SK-N-SH treated with all-trans-retinoic acid at 6 μM for 48 hours (cell line): ENCODE measurements around the gene APOA1.

Experiments used
- ATAC-seq: fragments of 200-7000 bp; cut with Tn5 transposase; 3 replicates; pipeline ENCODE4 v1.9.1; 2020; ENCODE audit warnings: mild to moderate bottlenecking, moderate library complexity
- ARNTL ChIP-seq: fragments of 450-650 bp; formaldehyde crosslinking; IDR thresholded peaks from 2 replicates; pipeline ENCODE4 v1.5.0; 2020; ENCODE audit warnings: low read depth, mild to moderate bottlenecking, moderate library complexity, borderline replicate concordance
- BACH2 ChIP-seq: fragments of 250-450 bp; sonication (Bioruptor Pico); IDR thresholded peaks from 2 replicates; pipeline ENCODE4 v1.9.0; 2021; ENCODE audit warnings: mild to moderate bottlenecking, borderline replicate concordance
- CSDC2 ChIP-seq: fragments of 250-450 bp; sonication (Bioruptor Pico); IDR thresholded peaks from 2 replicates; pipeline ENCODE4 v1.5.0; 2020; ENCODE audit warnings: mild to moderate bottlenecking, moderate library complexity
- ESRRG ChIP-seq: fragments of 250-450 bp; sonication (Bioruptor Pico); IDR thresholded peaks from 2 replicates; pipeline ENCODE4 v1.6.1; 2021; ENCODE audit warnings: mild to moderate bottlenecking
- GLIS3 ChIP-seq: fragments of 250-450 bp; sonication (Bioruptor Pico); IDR thresholded peaks from 2 replicates; pipeline ENCODE4 v1.5.0; 2020; ENCODE audit warnings: mild to moderate bottlenecking, moderate library complexity
- OSR1 ChIP-seq: fragments of 250-450 bp; sonication (Bioruptor Pico); IDR thresholded peaks from 2 replicates; pipeline ENCODE4 v1.8.0; 2022; ENCODE audit warnings: moderate library complexity, mild to moderate bottlenecking, inconsistent platforms
- PPARA ChIP-seq: fragments of 250-450 bp; sonication (Bioruptor Pico); IDR thresholded peaks from 2 replicates; pipeline ENCODE4 v1.5.0; 2020; ENCODE audit warnings: mild to moderate bottlenecking, borderline replicate concordance
- RARB ChIP-seq: fragments of 250-450 bp; sonication (Bioruptor Pico); IDR thresholded peaks from 2 replicates; pipeline ENCODE4 v1.8.0; 2021; ENCODE audit warnings: mild to moderate bottlenecking, moderate library complexity
- SNAI2 ChIP-seq: fragments of 250-450 bp; sonication (Bioruptor Pico); IDR thresholded peaks from 2 replicates; pipeline ENCODE4 v1.5.0; 2020; ENCODE audit warnings: mild to moderate bottlenecking, moderate library complexity
- TCF4 ChIP-seq: fragments of 250-450 bp; sonication (Bioruptor Pico); IDR thresholded peaks from 2 replicates; pipeline ENCODE4 v1.8.0; 2021; ENCODE audit warnings: mild to moderate bottlenecking, moderate library complexity, borderline replicate concordance
- ZFP3 ChIP-seq: fragments of 250-450 bp; sonication (Bioruptor Pico); IDR thresholded peaks from 2 replicates; pipeline ENCODE4 v1.5.0; 2020; ENCODE audit warnings: mild to moderate bottlenecking, moderate library complexity
- ZNF565 ChIP-seq: fragments of 450-650 bp; formaldehyde crosslinking; conservative IDR thresholded peaks from 2 replicates; pipeline ENCODE4 v1.5.0; 2020; ENCODE audit warnings: low read depth, mild to moderate bottlenecking, moderate library complexity
- ZNF8 ChIP-seq: fragments of 450-650 bp; formaldehyde crosslinking; IDR thresholded peaks from 2 replicates; pipeline ENCODE4 v1.5.0; 2020; ENCODE audit warnings: mild to moderate bottlenecking, moderate library complexity
- TF ChIP-seq, protein P1 (sequence below): fragments of 250-450 bp; sonication (Bioruptor Pico); IDR thresholded peaks from 2 replicates; pipeline ENCODE4 v1.8.0; 2021; ENCODE audit warnings: low read depth, mild to moderate bottlenecking, moderate library complexity, borderline replicate concordance
- TF ChIP-seq, protein P2 (sequence below): fragments of 250-450 bp; sonication (Bioruptor Pico); IDR thresholded peaks from 2 replicates; pipeline ENCODE4 v1.5.1; 2021; ENCODE audit warnings: mild to moderate bottlenecking, moderate library complexity
- TF ChIP-seq, protein P3 (sequence below): fragments of 250-450 bp; sonication (Bioruptor Pico); IDR thresholded peaks from 2 replicates; pipeline ENCODE4 v1.5.1; 2020; ENCODE audit warnings: low read depth, mild to moderate bottlenecking, moderate library complexity
- TF ChIP-seq, protein P4 (sequence below): fragments of 250-450 bp; sonication (Bioruptor Pico); IDR thresholded peaks from 2 replicates; pipeline ENCODE4 v1.8.0; 2020; ENCODE audit warnings: mild to moderate bottlenecking, moderate library complexity, borderline replicate concordance

APOA1 gene

DNA sequence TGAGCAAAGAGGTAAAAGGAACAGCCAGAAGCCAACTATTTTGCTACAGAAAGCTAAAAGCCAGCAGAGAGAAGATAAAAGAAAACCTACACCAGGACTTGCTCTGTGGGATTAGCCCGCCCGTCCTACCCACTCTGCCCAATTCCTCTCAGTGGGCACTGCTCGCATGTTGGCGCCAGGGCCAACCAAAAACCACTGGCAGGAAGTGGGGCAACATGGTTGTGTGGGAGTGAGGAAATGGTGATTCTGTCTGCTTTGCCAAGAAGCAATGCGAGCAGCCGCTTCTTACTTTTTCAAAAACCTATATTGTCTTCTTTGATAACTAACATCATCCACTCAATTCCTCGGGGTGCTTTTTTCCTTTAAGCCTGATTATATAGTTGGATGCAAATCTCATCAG lies 14.2 kb upstream of the APOA1 start:
- no peak for ATAC-seq
- no peak for TF ChIP-seq GLIS3
- no peak for TF ChIP-seq OSR1 (CRISPR knock-in tag)
- no peak for TF ChIP-seq RARB (CRISPR knock-in tag)
- TF ChIP-seq, protein P1, sequence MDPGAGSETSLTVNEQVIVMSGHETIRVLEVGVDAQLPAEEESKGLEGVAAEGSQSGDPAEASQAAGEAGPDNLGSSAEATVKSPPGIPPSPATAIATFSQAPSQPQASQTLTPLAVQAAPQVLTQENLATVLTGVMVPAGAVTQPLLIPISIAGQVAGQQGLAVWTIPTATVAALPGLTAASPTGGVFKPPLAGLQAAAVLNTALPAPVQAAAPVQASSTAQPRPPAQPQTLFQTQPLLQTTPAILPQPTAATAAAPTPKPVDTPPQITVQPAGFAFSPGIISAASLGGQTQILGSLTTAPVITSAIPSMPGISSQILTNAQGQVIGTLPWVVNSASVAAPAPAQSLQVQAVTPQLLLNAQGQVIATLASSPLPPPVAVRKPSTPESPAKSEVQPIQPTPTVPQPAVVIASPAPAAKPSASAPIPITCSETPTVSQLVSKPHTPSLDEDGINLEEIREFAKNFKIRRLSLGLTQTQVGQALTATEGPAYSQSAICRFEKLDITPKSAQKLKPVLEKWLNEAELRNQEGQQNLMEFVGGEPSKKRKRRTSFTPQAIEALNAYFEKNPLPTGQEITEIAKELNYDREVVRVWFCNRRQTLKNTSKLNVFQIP = no peak
- no peak for TF ChIP-seq SNAI2 (CRISPR knock-in tag)
- no peak for TF ChIP-seq CSDC2
- TF ChIP-seq, protein P2, sequence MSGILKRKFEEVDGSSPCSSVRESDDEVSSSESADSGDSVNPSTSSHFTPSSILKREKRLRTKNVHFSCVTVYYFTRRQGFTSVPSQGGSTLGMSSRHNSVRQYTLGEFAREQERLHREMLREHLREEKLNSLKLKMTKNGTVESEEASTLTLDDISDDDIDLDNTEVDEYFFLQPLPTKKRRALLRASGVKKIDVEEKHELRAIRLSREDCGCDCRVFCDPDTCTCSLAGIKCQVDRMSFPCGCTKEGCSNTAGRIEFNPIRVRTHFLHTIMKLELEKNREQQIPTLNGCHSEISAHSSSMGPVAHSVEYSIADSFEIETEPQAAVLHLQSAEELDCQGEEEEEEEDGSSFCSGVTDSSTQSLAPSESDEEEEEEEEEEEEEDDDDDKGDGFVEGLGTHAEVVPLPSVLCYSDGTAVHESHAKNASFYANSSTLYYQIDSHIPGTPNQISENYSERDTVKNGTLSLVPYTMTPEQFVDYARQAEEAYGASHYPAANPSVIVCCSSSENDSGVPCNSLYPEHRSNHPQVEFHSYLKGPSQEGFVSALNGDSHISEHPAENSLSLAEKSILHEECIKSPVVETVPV = no peak
- no peak for TF ChIP-seq ZNF8
- TF ChIP-seq PPARA (CRISPR knock-in tag) = no peak
- TF ChIP-seq TCF4 = no peak
- TF ChIP-seq BACH2 (CRISPR knock-in tag) = no peak

DNA sequence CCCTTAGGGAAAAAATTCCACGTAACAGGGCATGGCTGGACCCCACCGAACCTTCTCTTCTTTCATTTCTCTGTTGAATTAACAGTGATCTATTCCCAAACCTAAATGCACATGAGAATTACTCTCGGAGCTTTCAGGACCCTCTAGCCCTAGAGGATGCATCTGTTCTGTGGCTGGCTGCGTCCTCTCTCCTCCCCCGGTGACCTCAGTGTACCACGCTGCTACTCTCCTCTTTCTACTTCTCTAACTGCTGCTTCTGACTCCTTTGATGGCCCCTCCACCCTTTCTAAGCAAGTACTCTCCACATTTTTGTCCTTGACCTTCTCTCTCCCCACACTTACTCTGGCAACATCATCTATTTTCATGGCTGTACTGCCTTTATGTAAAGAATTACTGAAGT lies 12.1 kb upstream of the APOA1 start:
- TF ChIP-seq, protein P2 = no peak
- no peak for TF ChIP-seq RARB (CRISPR knock-in tag)
- no peak for TF ChIP-seq ZFP3 (CRISPR knock-in tag)
- TF ChIP-seq SNAI2 (CRISPR knock-in tag) = no peak
- TF ChIP-seq, protein P3, sequence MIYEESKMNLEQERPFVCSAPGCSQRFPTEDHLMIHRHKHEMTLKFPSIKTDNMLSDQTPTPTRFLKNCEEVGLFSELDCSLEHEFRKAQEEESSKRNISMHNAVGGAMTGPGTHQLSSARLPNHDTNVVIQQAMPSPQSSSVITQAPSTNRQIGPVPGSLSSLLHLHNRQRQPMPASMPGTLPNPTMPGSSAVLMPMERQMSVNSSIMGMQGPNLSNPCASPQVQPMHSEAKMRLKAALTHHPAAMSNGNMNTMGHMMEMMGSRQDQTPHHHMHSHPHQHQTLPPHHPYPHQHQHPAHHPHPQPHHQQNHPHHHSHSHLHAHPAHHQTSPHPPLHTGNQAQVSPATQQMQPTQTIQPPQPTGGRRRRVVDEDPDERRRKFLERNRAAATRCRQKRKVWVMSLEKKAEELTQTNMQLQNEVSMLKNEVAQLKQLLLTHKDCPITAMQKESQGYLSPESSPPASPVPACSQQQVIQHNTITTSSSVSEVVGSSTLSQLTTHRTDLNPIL (CRISPR knock-in tag) = no peak
- no peak for TF ChIP-seq GLIS3
- no peak for TF ChIP-seq PPARA (CRISPR knock-in tag)
- TF ChIP-seq, all 23 proteins: peak for 0
- no peak for ATAC-seq

DNA sequence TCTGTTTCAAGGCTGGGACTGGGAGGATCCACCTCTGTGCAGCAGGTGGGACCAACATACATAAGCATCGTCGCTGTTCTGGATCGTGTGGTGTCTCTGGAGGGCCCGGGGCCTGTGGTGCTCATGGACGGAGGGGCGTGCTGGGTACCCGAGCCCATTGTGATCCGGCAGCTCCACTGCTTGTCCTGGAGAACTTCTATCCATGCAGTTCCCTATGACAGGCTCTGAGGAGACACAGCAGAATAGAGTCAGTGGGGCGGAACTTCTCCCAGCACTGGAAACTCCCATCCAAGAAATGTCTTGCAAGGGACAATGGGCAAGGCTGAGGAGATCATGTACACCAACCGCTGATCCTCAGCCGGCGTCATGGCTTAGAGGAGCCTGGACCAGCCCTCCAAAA lies 11.6 kb upstream of the APOA1 start:
- no peak for ATAC-seq
- no peak for TF ChIP-seq PPARA (CRISPR knock-in tag)
- TF ChIP-seq BACH2 (CRISPR knock-in tag) = no peak
- TF ChIP-seq ZNF565 (CRISPR knock-in tag) = no peak
- no peak for TF ChIP-seq OSR1 (CRISPR knock-in tag)
- no peak for TF ChIP-seq RARB (CRISPR knock-in tag)
- TF ChIP-seq, protein P4, sequence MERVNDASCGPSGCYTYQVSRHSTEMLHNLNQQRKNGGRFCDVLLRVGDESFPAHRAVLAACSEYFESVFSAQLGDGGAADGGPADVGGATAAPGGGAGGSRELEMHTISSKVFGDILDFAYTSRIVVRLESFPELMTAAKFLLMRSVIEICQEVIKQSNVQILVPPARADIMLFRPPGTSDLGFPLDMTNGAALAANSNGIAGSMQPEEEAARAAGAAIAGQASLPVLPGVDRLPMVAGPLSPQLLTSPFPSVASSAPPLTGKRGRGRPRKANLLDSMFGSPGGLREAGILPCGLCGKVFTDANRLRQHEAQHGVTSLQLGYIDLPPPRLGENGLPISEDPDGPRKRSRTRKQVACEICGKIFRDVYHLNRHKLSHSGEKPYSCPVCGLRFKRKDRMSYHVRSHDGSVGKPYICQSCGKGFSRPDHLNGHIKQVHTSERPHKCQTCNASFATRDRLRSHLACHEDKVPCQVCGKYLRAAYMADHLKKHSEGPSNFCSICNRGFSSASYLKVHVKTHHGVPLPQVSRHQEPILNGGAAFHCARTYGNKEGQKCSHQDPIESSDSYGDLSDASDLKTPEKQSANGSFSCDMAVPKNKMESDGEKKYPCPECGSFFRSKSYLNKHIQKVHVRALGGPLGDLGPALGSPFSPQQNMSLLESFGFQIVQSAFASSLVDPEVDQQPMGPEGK (CRISPR knock-in tag) = no peak
- TF ChIP-seq, protein P2 = no peak
- no peak for TF ChIP-seq ARNTL
- TF ChIP-seq SNAI2 (CRISPR knock-in tag) = no peak
- no peak for TF ChIP-seq ESRRG (CRISPR knock-in tag)
- no peak for TF ChIP-seq GLIS3

DNA sequence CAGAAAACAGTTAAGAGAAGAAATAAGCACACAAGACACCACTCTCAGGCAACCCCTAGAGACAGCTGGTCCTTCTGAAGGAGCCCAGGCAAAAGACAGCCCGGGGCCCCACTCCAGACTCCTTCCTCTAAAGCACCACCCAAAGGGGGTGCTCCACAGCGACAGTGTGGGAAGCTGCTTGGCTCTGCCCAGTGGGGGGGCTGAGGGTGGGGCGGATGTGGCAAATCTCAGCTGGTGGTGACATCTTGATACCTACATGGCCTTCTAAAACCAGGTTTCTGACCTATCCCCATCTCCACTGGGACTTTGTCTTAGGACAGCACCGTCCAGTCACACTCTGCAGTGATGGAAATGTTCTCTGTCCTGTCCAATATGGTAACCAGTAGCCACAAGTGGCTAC lies 10.2 kb upstream of the APOA1 start:
- TF ChIP-seq, protein P1 = no peak
- TF ChIP-seq ZFP3 (CRISPR knock-in tag) = no peak
- TF ChIP-seq, all 23 proteins: peak for 0
- ATAC-seq = no peak
